Tracheal epithelial cell (primary cell): ENCODE measurements around the gene LCN9. TPM values are rescaled to one million over a fixed set of nuclear protein-coding genes. Genes with fewer than 3 reads are reported as not detected.

ENCODE experiments used
- total RNA-seq: library from RNA; depleted of rRNA; stranded (reverse); fragments of >200 nt; gene quantifications from 2 replicates; pipeline ENCODE4 v1.2.1, GENCODE V29; 2014

The LCN9 gene
- total RNA-seq, result not detected in 2 replicates

GRCh38 chr9:135662758-135663450, at the start of gene LCN9:
Gene LCN9, plus strand, starts transcription at chr9:135663309. Its CDS starts 13 bp downstream, at chr9:135663322.

GRCh38 chr9:135639196-135639595, 23.9 kb upstream of the LCN9 start, which contains the start of gene GLT6D1:
Gene GLT6D1, minus strand, starts transcription at chr9:135639540. Its CDS starts 353 bp downstream, at chr9:135639187.

GRCh38 chr9:135699440-135699839, 36.3 kb downstream of the LCN9 start, which contains the start of gene SOHLH1:
Gene SOHLH1, minus strand, starts transcription at chr9:135699481. Its CDS starts 14 bp downstream, at chr9:135699467.

GRCh38 chr9:135701959-135702721, 39.0 kb downstream of the LCN9 start, which contains the start of gene KCNT1:
Gene KCNT1, plus strand, starts transcription at chr9:135702185. Its CDS starts 74 bp downstream, at chr9:135702259.

Other genes with a start within 250 kb of the LCN9 start
- gene PPP1R26, start 183.5 kb upstream of the LCN9 start, total RNA-seq, result 25.1 and 27.7 TPM in 2 replicates
- 17.4 and 20.5 TPM in 2 replicates for gene MRPS2, start 162.6 kb upstream of the LCN9 start, total RNA-seq
- not detected in 2 replicates for gene LCN1, start 141.9 kb upstream of the LCN9 start, total RNA-seq
- gene OBP2A, start 117.2 kb upstream of the LCN9 start, total RNA-seq, result not detected in 2 replicates
- gene PAEP, start 101.6 kb upstream of the LCN9 start, total RNA-seq, result not detected in 2 replicates
- gene GLT6D1, start 23.8 kb upstream of the LCN9 start, total RNA-seq, result not detected in 2 replicates
- not detected in 2 replicates for gene SOHLH1, start 36.2 kb downstream of the LCN9 start, total RNA-seq
- gene KCNT1, start 38.9 kb downstream of the LCN9 start, total RNA-seq, result not detected in 2 replicates
- 20.9 and 42.4 TPM in 2 replicates for gene CAMSAP1, start 244.2 kb downstream of the LCN9 start, total RNA-seq